HG03460 (cell line): ENCODE data around the gene PGS1.

Experiments used
- ATAC-seq: cut with Tn5 transposase; IDR thresholded peaks from one replicate; pipeline ENCODE4 v1.9.1; 2021; ENCODE audit not compliant: unreplicated experiment

PGS1 gene

DNA sequence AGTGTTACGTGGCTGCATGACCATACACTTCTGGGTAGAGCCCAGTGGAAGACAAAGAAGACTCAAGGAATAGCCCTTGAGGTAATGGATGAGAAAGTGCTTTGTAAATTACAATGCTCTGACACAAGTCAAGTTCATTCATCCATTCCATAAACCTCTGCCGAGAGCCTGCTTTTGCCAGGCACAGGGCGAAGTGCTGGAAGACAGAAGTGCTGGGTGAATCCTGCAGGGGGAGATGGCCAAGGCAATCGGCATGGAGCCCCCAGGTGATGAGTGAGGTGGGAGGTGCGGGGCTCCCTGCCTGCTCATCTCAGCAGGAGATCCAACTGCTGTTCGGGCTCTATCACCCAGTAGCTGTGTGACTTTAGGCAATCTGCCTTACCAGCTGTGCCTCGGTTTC lies 15.8 kb upstream of the PGS1 start:
- ATAC-seq: no peak

DNA sequence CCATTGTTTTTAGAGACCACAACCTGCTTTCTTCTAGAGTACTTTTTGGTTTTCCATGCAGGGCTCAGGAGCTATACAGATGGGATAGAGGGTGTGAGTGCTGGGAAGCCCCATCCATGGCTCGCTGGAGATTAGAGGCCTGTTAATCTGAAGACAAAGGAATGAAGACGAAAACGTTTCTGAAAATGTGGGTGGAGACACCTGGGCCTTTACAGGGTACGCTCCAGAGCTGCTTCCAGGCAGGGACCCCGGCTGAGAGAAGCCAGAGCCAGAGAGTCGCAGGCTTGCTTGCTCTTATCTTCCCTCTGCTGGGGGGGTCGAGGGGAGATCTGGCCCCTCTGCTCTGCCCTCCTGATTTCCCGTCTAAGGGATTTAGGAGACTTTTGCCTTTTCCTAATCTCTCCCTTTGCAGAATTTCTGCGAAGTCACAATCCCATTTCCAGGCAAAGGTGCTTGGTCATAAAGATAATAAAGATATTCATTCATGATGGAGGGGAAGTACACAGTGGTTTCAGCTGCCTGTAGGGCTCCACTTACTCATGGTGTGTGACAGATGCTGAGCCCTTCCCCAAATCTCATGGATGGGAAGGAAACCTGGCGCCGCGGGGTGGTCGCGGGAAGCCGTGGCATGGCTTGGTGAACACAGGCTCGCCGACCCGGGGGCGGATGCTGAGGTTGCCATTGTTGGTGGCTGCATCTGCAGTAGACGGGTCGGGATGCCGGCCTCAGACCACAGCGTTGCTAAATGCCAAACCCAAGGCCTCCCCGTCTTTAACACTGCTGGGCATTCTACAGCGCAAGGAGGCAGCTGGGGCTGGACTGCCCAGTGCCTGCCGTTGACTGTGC lies 13.8 kb upstream of the PGS1 start:
- ATAC-seq: no peak

DNA sequence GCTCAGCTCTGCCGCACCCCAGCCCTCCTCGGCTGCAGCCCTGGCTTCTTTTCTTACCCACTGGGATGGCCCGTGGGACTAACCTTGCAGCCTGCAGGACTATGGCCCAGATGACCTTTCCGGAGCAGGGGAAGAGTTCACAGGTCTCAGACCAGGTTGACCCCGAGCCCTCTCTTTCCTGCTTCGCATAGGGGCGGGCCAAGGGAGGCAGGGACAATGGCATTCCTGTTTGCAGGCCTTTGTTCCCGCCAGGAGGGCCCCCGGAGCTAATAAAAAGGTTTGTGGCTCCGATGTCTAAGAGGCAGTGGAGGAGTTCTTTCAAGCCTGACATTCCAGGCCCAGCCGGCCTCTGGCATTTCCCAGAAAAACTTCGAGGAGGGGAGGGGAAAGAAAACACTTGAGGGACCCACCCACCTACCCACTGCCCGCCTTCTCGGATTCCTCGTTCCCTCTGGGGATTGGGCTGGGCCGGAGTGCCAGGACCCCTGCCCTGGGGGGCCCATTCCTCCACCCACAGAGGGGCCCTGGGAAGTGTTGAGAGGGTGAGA lies 12.8 kb upstream of the PGS1 start:
- no peak for ATAC-seq

DNA sequence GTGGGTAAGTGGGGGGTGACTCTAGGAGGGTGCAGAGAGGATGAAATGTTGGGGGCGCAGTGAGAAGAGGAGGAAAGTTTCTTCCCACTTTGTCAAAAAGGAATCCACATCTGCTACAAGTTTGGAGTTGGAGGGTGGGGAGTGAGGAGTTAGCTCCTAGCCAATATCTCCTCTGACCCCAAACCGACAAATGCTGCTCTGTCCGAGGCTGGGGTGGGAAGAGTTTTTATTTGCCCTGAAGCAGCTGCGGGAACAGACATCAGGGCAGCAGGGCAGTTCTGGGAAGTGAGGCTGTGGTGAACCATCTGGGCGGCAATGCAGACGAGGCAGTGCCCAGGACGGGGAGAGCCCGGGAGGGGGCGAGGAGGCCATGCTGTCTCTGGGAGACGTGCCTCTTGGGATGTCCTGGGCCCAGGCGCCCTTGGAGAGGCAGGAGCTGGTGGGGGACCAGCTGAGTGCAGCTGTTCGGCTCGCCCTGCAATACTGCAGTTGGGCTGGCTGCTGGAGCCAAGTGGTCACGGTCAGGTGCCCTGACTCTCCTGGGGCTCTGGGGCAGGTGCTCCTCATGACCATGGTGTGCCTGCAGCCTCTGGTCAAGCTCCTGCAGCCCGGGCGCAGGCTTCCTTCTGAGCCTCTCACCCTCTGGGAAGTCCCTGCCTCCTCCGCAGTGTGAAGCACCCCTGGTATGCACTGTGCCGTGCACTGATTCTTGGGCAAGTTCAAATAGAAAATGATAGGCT lies 12.2 kb upstream of the PGS1 start:
- ATAC-seq: no peak

DNA sequence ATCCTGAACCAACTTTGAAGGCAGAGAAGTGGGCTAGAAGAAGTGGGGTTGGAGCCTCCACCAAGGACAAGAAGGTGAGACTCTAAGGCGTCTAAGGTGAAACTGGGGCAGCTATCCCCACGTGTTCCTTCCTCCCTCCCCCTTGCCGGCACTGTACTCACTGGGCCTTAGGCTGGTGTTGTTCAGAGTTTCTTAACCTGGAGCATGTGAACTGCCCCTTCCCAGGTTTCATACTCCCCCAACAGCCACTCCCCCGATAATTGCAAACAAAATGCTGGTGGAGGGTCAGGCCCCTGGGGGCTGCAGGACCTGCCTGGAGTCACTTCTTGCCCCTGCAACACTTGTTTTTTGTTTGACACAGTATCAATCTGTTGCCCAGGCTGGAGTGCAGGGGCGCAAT lies 11.3 kb upstream of the PGS1 start:
- ATAC-seq: no peak

DNA sequence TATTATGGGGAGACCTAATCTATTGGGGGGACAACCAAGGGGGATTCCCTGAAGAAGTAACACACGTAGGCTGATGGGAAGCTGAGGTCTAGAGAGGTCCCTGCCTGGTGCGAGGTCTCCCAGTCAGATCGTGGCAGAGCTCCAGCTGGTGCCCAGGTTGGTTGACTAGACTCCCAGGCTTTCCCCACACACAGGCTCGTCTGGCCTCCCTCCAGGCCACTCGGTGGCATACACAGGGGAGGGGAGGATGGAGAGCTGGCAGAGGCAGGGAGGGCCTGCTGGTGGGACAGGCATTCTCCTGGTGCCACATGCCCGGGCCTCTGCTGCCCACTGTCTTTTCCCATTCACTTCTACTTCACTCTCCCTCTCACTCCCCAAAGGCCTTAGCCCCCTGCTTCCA lies 10.1 kb upstream of the PGS1 start:
- ATAC-seq: no peak

DNA sequence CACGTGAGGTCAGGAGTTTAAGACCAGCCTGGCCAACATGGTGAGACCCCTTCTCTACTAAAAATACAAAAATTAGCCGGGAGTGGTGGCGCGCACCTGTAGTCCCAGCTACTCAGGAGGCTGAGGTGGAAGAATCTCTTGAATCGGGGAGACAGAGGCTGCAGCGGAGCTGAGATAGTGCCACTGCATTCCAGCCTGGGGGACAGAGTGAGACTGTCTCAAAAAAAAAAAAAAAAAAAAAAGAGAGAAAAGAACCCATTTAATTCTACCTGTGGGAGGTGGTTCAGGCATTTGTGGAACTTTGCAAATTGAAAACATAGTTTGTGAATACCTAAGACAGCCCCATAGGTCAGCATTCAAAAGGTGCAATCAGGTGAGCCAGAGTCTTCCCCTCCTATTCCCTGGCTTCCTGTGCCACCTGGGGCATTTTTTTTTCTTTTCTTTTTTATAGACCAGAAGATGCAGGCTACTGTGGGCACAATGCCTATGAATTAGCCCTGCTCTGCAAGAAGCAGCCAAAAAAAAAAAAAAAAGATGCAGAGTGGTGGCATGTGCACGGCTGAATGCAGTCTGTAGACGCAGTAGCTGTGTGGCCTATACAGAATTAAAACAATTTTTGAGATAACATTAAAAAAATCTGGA lies 9.5 kb upstream of the PGS1 start:
- ATAC-seq: no peak

DNA sequence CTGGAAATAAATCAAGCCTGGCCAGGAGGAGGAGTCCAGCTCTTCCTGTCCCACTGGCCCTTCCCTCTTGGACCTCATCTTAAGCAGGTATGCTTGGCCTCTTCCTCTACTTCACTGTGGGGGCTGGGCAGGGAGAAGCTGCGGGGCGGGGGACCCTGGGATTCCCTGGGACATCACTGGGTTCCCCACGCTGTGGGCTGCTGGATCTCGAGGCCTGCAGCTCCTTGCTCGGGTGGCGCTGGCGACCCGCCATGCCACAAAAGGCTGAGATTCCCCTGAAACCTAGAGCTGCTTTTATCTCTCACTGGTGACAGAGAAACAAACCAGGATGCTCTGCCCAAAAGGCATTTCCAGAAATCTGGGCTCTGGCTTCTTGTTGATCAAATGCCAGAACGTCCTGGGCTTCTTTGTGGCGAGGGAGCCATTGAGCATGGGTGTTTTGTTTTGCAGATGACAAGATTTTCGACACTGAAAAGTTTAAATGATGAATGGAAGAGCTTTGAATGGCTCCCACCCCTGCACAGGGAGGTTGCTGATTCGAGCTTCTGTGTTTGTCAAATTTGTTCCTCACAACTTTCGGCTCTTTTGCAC lies 8.6 kb upstream of the PGS1 start:
- ATAC-seq: no peak

DNA sequence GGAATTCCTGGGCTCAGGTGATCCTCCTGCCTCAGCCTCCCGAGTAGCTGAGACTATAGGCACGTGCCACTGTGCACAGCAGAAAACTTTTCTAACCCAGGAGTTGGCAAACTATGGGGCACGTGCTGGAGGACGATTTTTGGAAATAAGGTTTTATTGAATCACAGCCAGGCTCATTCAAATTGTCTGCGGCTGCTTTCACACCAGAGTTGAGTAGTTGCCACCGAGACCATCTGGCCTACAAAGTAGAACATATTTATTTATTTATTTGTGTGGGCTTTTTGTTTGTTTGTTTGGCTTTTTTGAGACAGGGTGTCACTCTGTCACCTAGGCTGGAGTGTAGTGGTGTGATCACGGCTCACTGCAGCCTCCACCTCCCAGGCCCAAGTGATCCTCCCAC lies 7.4 kb upstream of the PGS1 start:
- ATAC-seq: no peak

DNA sequence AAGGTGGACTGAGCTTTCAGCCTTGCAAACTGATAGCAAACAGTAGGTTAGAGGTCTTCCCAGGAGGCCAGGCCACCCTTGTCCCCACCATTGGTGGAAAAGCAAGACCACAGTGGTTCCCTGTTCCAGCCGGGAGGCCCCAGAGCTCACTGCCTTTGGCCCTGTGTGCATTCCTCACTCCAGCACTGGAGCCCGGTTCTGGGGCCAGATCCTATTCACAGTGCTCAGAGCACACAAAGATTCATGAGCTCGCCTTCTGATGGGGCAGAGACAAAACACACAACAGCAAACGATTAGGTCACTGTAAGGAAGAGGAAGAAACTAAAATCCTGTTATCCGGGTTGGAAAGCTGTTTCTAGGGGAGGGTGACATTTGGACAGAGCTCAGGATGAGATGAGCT lies 5.6 kb upstream of the PGS1 start:
- ATAC-seq: no peak

DNA sequence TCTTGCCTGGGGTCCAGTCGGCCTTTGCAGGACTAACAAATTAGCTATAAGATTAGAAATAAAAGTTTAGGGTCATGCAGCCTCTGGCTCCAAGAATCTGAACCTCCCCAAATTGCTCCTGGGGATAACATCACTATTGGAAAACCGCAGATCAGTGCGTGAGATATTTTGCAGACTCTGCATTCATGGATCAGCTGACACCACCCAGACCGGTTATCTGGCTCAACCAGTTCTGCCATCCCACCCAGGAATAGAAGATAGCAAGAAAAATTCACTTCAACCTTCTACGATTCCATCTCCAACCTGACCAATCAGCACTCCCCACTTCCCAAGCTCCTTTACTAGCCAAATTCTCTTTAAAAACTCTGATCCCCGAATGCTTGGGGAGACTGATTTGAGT lies 4.3 kb upstream of the PGS1 start:
- ATAC-seq: no peak

DNA sequence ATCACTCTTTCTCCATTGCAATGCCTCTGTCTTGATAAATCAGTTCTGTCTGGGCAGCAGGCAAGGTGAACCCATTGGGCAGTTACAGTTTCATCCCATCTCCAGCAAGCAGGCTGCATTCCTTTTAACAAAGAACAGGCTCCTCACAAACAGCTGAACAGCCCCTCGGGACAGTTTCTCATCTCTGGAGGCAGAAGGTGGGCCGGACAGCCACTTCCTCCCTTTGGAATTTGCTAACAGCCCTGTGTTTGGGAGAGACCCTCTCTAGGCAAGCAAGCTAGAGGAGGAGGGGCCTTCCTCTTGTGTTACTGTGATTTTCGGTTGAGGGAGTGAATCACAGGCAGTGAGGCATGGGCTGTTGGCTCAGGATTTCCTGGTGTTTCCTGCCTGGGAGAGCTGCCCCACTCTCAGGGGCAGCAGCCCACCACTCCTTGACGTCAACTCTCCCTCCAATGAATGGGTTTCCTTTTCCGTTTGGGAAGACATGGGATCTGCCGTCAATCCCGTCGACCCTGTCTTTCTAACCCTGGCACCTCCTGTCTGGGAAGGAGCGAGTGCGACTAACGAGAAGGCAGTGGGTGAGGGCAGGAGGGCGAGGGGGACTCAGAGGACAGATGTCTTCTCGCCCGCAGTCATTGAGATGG lies 3.7 kb upstream of the PGS1 start:
- ATAC-seq: no peak

DNA sequence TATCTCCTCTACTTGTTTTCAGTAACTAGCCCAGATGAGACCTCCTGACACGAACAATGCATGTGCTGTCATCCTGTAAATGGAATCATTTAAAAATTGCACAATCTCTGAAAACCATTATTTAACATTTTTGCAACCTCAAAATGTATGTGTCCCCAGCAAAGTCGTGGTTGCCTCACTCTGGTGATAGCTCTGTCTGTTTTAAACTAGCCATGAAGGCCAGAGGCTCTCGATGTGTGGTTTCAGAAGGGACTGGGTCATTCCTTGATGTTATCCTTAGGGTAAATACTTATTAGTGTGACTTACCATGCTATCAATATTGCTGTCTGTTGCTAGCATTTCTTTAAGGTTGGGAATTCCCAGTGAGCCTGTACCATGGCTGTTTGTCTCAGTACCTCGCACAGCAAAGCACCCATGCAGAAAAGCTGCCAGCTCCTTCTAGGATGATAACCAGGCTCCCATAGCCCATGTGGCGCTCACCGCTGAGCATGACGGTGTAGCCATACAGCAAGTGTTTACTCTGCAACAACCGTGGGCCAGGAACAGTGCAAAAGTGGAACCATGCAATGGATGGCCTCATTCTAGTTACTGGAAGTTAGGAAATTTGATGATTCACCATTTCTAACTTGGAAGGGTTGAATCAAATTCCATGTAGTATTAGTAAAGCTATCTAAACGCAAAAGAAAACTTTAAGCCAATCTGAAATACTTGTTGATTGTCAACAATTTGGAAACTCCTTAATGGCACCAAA lies 2.9 kb upstream of the PGS1 start:
- ATAC-seq: no peak

DNA sequence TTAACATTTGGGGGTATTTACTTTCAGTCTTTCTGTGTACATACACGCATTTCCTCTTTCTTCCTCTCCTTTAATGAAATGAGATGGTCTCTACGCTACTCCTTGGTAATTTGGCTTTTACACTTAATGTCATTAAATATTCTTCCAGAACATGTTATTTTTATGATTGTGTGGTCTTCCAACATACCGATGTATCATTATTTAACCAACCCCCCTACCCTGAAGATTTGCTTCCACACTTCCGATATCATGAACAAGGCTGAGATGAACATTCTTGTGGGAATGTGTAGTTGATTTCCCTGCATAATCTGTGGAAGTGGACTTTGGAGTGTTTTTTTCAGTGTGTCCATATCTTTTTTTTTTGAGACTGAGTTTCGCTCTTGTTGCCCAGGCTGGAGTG lies 2.3 kb upstream of the PGS1 start:
- ATAC-seq: no peak

DNA sequence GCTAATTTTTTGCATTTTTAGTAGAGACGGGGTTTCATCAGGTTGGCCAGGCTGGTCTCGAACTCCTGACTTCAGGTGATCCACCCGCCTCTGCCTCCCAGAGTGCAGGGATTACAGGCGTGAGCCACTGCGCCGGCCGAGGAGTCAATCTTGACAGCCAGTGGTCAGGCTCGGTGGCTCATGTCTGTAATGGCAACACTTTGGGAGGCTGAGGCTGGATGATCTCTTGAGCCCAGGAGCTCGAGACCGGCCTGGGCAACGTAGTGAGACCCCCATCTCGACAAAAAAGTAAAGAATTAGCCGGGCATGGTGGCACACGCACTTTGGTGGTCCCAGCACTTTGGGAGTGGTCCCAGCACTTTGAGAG lies 608 bp upstream of the PGS1 start:
- ATAC-seq: no peak

DNA sequence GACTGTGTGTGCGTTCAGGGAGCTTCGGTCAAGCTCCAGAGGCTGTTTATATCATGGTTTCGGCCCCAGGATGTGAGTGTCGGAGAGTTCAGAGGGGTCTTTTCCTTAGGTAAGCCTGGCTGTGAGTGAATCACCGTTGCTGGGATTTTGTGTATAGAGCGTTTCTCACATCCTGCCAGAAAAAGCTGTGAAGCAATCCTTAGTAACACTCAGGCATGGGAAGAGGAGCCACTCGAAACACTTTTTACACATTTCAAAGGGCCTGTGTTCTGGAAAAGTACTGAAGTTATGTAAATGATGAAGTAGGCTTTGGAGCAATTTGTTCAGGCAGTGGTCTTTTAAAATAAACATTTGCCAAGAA lies 662 bp downstream of the PGS1 start:
- ATAC-seq: no peak

DNA sequence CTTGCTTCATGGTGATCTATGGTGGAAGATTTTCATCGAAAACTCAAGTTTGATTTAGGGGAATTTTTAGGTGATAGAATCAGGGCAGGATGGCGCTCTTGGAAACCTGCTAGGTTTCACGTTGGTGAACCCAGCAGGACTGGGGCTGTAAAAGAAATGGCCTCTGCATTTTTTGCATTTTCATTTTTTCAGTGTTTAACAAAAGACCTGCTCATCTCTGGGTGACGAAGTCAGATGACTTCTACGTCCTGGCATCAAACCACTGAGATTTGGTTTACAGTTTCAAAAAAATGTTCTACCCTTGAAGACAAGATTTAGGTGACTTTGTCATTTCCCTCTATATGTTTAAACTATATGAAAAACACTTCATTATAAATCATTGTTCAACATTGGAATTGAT lies 1.9 kb downstream of the PGS1 start:
- no peak for ATAC-seq

DNA sequence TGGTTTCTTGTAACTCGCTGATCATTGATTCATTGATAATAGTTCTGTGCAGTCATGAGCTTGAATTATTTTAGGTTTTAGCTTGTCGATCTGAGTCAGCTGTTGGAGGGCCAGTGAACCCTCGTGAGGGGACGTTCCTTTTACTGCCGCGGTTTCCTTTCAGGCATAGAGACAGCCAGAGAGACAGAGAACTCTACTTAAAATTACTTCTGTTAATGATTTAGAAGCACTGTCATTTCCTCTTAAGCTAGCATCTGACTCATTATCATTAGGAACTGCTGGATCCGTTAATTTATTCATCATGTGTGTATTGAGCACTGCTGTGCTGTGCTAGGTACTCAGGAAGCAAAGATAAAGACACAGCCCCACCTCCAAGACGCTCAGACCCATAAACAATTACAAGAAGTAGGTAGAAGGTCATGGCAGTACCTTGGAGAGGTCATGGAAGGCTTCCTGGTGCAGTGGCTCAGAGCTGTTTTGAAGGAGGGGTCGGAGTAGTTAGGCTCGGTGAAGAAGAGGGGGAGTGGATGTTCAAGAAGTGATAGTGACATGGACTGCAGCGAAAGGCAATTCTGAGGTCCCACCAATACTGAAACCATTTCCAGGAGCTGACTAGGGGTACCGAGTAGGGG lies 3.3 kb downstream of the PGS1 start:
- ATAC-seq: no peak

DNA sequence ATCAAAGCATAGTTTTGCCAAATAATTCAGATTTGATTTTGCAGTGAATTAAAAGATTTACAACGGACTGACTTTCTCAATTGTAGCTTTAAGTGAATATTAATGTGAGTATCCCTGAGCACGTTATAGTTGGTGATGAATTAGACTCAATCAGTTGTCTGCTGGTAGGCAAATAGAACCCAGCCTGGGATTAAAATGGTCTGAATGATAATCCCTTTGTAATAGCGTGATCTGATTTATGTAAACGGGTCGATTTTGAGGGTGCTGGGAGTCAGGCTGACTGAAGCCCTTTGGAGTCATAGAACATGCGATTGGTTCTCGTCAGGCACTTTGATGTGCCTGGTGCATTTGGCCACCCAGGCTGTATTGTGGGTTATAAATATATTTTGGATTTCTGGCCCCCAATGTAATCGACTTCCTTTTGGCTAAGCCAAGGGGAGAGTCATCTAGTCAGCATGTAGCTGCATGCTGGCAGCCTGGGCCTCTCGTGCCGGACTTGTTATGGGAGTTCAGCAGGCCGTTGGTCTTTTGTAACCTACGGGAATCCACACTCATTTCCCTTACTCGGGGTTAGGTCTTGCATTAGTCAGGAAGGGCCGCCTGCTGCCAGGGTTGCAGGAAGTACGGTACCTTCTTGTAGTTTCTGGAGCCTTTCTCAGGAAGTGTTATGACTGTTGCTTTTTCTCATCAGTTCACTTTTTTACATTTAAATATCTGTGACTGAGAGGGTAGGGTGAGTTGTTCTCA lies 5.4 kb downstream of the PGS1 start:
- no peak for ATAC-seq
